Gastrocnemius medialis (tissue), 4 donors: ENCODE measurements around the gene RNU6-7. TPM values are rescaled to one million over a fixed set of nuclear protein-coding genes. Genes with fewer than 3 reads are reported as not detected.

Source experiments
- ATAC-seq, 2 donors: fragments of 150-250 bp; one replicate each; pipeline ENCODE4 v1.9.1; 2016
- DNase-seq, 2 donors: peaks; one replicate each; pipeline ENCODE4 v3.0.0-alpha.2; 2019
- H3K27ac ChIP-seq, 4 donors: fragments of 200-600 bp; sonication (generic); 1 replicate in 1 of 4; 2 replicates in 3 of 4; pipeline ENCODE4 v1.5.1; 2016 to 2018; ENCODE audit warnings: mild to moderate bottlenecking in 2 of 4, moderate library complexity in 1 of 4
- H3K27me3 ChIP-seq, 3 donors: fragments of 200-600 bp; sonication (generic) in 2 of 3; 1 replicate in 1 of 3; 2 replicates in 2 of 3; pipeline versions ENCODE4 v1.5.1 to v1.6.0; 2016 to 2019; ENCODE audit warnings: mild to moderate bottlenecking in 1 of 3, moderate library complexity in 1 of 3
- H3K36me3 ChIP-seq, 2 donors: fragments of 200-600 bp; sonication (generic) in 1 of 2; one replicate each; pipeline ENCODE4 v1.5.1; 2017 to 2018
- H3K4me1 ChIP-seq, 2 donors: fragments of 200-600 bp; sonication (generic) in 1 of 2; one replicate each; pipeline ENCODE4 v1.5.1; 2016 to 2017; ENCODE audit warnings: mild to moderate bottlenecking in 2 of 2
- H3K4me3 ChIP-seq, 4 donors: fragments of 200-600 bp; sonication (generic) in 3 of 4; 1 replicate in 1 of 4; 2 replicates in 3 of 4; pipeline ENCODE4 v1.5.1; 2016 to 2019; ENCODE audit warnings: mild to moderate bottlenecking in 2 of 4
- H3K9me3 ChIP-seq, 3 donors: fragments of 200-600 bp; sonication (generic) in 2 of 3; 1 replicate in 1 of 3; 2 replicates in 2 of 3; pipeline ENCODE4 v1.5.1; 2016 to 2019
- POLR2A ChIP-seq, 2 donors: fragments of 450-650 bp; IDR thresholded peaks; one replicate each; pipeline ENCODE4 v1.6.1; 2017; ENCODE audit warnings: antibody characterized with exemption in 2 of 2, mild to moderate bottlenecking in 2 of 2, moderate library complexity in 2 of 2
- in situ Hi-C, 4 donors: fragments of 200-750 bp; cut with MboI; loops; one replicate each; pipeline versions ENCODE4 v1.15.0 to v1.8.0; 2017; ENCODE audit warnings: low sequenced_read_pairs in 4 of 4
- intact Hi-C: fragments of 100-400 bp; cut with DNase I; formaldehyde crosslinking; loops from one replicate; pipeline ENCODE4 v1.15.1; 2023; ENCODE audit warnings: low total_unique reads
- total RNA-seq, 4 donors: library from RNA; depleted of rRNA; stranded (reverse); fragments of >200 nt; gene quantifications; one replicate each; pipeline versions ENCODE4 v1.1.0 to v1.2.3, GENCODE V29; 2016
- TF ChIP-seq, protein P1 (sequence below), 5 experiments: fragments of 450-650 bp in 3 of 5; fragments of 200-600 bp in 2 of 5; sonication (generic) in 2 of 5; IDR thresholded peaks in 4 of 5; conservative IDR thresholded peaks in 1 of 5; 1 replicate in 4 of 5; 2 replicates in 1 of 5; pipeline ENCODE4 v1.5.1; 2016 to 2019; ENCODE audit warnings: antibody characterized with exemption in 5 of 5, mild to moderate bottlenecking in 3 of 5, moderate library complexity in 3 of 5

The RNU6-7 gene
- total RNA-seq, 4 donors from 2014 or later, result not detected

DNA sequence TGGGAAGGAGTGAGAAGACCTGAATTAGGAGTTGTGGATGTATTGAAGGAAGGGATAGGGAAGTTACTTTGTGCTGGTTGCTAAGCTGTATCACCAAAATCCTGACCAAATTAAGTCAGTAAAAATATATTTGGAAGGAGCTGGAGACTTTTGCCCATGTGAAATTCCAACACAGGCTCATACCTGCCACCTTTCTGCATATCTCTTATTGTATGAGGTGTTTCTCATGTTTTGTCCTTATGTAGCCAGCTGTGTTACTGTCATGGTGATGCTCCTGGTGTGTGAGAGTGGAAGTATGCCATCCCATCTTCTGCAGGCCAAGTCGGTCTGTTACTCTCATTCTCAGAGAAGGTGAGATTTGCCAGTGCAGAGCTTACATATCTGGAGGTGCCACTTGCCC is 30.6 kb downstream of the RNU6-7 start:
- no peak for ATAC-seq
- DNase-seq, result no peak
- Histone ChIP-seq H3K4me3 (no peak overlapping the region), H3K27me3 (no peaks in the 10 kb centered on the region), H3K36me3 (no peaks in the 10 kb centered on the region), H3K9me3 (no peaks in the 10 kb centered on the region), H3K27ac (no peak overlapping the region), H3K4me1 (peaks cover 0 to 14% of the 10 kb centered on the region in 2 donors)
- TF ChIP-seq POLR2A (IDR thresholded peaks at IDR 0.05), result no peak
- intact Hi-C loops (no loop called here), in situ Hi-C loops (no loop called here)

DNA sequence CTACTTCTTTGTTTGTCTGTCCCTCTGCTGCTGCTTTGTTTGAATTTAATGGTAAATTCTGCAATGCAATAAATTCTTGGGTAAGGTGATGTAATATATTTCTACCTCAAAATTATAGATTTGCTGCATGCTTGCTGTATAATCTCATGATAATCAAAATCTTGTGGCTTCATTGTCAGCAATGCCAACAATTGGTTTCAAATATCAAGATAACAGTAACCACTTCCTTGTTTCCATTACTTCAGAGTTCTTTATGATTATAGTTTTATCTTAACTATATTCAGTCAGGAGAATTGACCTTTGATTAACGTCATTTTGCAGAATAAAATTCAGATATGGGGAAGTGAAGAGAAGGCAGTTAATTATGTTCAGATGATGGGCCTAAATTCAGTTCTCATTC is 31.4 kb downstream of the RNU6-7 start:
- DNase-seq (no peak), ATAC-seq (no peak)
- H3K27ac ChIP-seq, result no peak overlapping the region
- H3K27me3 ChIP-seq, result no peaks in the 10 kb centered on the region
- H3K9me3 ChIP-seq, result no peaks in the 10 kb centered on the region
- intact Hi-C loops (no loop called here), in situ Hi-C loops (no loop called here)
- peaks cover 0 to 14% of the 10 kb centered on the region in 2 donors for H3K4me1 ChIP-seq
- no peak for TF ChIP-seq POLR2A (IDR thresholded peaks at IDR 0.05)
- no peak overlapping the region for H3K4me3 ChIP-seq
- no peaks in the 10 kb centered on the region for H3K36me3 ChIP-seq

DNA sequence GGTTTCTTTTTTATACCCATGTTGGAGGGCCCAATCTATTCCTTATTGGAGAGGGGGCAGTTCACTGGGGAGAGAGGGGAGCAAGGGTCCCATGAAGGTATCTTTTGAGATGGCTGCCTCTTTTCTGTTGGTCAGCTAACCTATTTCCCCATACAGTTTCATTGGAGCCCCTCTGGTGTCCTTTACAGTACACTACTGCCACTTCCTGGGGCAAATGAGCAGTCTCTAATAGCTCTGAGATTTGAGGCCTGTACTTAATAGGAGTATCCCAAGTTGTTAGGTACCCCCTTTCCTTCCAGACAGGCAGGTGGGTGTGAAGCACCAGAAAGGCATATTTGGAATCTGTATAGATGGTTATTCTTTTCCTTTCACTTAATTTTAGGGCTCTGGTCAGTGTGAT is 42.6 kb downstream of the RNU6-7 start:
- Histone ChIP-seq H3K36me3 (no peaks in the 10 kb centered on the region), H3K27me3 (no peaks in the 10 kb centered on the region), H3K4me3 (no peak overlapping the region), H3K4me1 (no peaks in the 10 kb centered on the region), H3K27ac (no peak overlapping the region), H3K9me3 (no peaks in the 10 kb centered on the region)
- DNase-seq (no peak), ATAC-seq (no peak)
- TF ChIP-seq POLR2A (IDR thresholded peaks at IDR 0.05), result no peak
- TF ChIP-seq, protein P1, sequence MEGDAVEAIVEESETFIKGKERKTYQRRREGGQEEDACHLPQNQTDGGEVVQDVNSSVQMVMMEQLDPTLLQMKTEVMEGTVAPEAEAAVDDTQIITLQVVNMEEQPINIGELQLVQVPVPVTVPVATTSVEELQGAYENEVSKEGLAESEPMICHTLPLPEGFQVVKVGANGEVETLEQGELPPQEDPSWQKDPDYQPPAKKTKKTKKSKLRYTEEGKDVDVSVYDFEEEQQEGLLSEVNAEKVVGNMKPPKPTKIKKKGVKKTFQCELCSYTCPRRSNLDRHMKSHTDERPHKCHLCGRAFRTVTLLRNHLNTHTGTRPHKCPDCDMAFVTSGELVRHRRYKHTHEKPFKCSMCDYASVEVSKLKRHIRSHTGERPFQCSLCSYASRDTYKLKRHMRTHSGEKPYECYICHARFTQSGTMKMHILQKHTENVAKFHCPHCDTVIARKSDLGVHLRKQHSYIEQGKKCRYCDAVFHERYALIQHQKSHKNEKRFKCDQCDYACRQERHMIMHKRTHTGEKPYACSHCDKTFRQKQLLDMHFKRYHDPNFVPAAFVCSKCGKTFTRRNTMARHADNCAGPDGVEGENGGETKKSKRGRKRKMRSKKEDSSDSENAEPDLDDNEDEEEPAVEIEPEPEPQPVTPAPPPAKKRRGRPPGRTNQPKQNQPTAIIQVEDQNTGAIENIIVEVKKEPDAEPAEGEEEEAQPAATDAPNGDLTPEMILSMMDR (IDR thresholded peaks at IDR 0.05 in 4 of 5, conservative IDR thresholded peaks at IDR 0.05 in 1 of 5), result no peak
- in situ Hi-C loops, result no loop called here
- intact Hi-C loops, result no loop called here

DNA sequence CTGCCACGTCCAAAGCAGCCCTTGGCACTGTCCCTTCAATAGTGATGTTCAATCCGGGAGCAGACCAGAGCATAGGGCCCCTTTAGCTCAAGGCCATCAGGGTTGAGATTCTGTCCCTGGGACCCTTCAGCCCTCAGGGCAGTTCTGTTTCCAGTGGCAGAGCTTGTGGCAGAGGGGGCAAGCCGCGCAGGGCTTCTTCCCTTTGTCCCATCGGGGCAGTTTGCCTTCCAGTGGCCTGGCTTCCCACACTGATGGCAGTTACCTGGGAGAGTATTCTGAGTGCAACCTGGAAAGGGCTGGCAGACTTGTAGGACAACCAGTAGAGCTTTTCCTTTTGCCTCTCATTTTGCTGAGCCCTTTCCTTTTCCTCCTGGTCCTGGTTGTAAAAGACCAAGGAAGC is 44.9 kb downstream of the RNU6-7 start:
- no peaks in the 10 kb centered on the region for H3K9me3 ChIP-seq
- H3K27ac ChIP-seq, result no peak overlapping the region
- no peaks in the 10 kb centered on the region for H3K36me3 ChIP-seq
- intact Hi-C loops, result no loop called here
- no peaks in the 10 kb centered on the region for H3K27me3 ChIP-seq
- ATAC-seq (no peak), DNase-seq (no peak)
- H3K4me1 ChIP-seq, result peaks cover 4 to 7% of the 10 kb centered on the region in 2 donors
- no peak for TF ChIP-seq POLR2A (IDR thresholded peaks at IDR 0.05)
- H3K4me3 ChIP-seq, result no peak overlapping the region
- in situ Hi-C loops, result loop anchor here in 1 of 4 donors (5.0 kb wide), 1 partner anchor 174 kb away; no protein-coding TSS in a partner anchor

DNA sequence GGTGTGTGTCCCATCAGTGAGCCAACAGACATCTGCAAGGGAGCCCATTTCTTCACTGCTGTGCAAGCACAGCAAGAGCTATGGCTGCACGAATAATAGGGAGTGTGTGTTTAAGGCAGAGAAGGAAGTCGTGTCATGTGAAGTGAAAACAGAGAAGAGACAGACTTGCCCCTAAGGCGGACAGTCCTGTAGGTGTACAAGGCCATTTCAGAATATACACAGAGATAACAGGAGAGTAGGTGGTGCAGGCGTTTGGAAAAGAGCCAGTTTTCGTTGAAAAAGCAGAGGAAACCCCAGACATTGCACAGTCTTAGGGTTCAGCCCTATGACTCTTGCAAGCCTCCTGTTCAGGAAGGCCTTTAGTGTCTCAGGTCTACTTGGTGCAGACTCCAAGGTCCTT is 47.5 kb downstream of the RNU6-7 start:
- Histone ChIP-seq H3K4me1 (peaks cover 7 to 15% of the 10 kb centered on the region in 2 donors), H3K36me3 (no peaks in the 10 kb centered on the region), H3K9me3 (no peaks in the 10 kb centered on the region), H3K4me3 (no peak overlapping the region), H3K27me3 (no peaks in the 10 kb centered on the region), H3K27ac (no peak overlapping the region)
- no peak for DNase-seq
- in situ Hi-C loops, result loop anchor here in 1 of 4 donors (5.0 kb wide), 1 partner anchor 177 kb away; no protein-coding TSS in a partner anchor
- intact Hi-C loops, result no loop called here
- TF ChIP-seq POLR2A (IDR thresholded peaks at IDR 0.05), result no peak
- TF ChIP-seq, protein P1 (IDR thresholded peaks at IDR 0.05 in 4 of 5, conservative IDR thresholded peaks at IDR 0.05 in 1 of 5), result no peak
- no peak for ATAC-seq

DNA sequence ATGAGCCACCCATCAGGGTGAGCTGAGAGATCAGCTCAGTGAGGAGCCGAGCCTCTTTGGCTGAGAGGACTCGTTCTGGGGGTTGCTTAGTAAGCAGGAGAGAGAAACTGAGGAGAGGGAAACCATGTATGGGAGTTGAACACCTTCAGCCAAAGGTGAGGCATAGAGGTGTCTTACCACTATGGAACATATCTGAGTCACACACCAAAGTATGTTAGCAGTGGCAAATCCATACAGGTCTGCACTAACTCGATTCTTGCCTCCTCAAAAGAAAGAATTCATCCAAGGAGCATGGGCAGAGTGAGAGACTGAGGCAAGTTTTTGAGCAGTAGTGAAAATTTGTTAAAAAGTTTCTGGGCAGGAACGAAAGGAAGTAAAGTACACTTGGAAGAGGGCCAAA is 47.9 kb downstream of the RNU6-7 start:
- Histone ChIP-seq H3K27me3 (no peaks in the 10 kb centered on the region), H3K27ac (no peak overlapping the region), H3K9me3 (no peaks in the 10 kb centered on the region), H3K36me3 (no peaks in the 10 kb centered on the region), H3K4me3 (no peak overlapping the region), H3K4me1 (peaks cover 7 to 15% of the 10 kb centered on the region in 2 donors)
- in situ Hi-C loops (loop anchor here (5.0 to 25.0 kb wide), 9 partner anchors 177 to 737 kb away; no protein-coding TSS in a partner anchor), intact Hi-C loops (loop anchor here (5.0 kb wide), 1 partner anchor 47 kb away; the partner anchor contains the start of genes RNU6-7 and RNU6-8)
- no peak for DNase-seq
- no peak for ATAC-seq
- no peak for TF ChIP-seq POLR2A (IDR thresholded peaks at IDR 0.05)
- TF ChIP-seq, protein P1 (IDR thresholded peaks at IDR 0.05 in 4 of 5, conservative IDR thresholded peaks at IDR 0.05 in 1 of 5), result no peak
